HPDE6-E6E7 (cell line): ENCODE results near the gene GPR132.
"Not testable (repeated sequence)": the region's sequence is repeated elsewhere in the genome, so short reads cannot be mapped to it uniquely, and the experiment has no call there.

Source experiments
- DNase-seq: peaks from one replicate; pipeline ENCODE4 v3.0.0; 2011; ENCODE audit warnings: missing footprints; ENCODE audit errors: extremely low spot score

The GPR132 gene

DNA sequence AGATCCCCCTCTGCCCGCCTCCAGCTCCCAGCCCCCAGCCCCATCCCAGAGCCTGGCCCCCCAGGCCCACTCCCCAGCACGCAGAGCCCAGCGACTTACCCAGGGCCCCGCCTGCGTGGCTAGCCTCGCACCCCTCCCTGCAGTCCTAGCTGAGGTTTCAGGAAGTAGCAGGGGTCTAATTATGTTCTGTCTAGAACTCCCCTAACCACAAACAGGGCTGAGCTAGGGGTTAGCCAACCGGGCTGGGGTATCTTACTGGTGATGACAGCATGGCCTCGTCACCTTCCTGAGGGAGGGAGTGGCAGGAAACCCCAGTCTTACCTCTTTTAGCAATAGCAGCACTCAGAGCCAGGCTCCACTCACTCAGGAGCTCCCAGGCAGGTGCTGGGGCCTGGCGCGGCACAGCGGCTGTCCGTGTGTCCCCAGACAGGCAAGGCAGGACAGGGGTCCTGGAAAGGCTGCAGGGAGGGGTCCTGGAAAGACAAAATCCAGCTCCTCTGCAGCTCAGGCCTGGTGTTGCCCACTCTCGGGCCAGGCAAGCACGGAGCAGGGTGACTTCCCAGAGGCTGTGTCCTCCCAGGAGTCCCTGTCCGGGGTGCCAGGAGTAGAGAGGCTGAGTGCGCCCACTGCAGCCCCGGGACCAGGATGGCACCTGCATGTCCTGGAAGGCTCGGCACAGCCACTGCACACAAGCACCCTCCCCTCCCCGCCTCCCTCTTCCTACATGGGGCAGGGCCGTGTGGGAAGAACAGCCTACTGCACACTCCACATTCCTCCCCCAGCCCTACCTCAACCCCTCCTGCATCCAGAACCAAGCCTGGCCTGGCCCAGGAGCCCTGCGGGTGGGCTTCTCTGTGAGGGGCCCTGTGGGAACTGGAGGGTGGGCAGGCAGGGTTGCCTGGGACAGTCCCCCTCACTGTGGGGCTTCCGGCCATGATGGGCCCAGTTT is at the start of gene GPR132:
Gene GPR132, minus strand, starts transcription at position 151 of the 949 bp plus-strand sequence. CDS start 10,010 bp downstream, outside the sequence.
- DNase-seq = no peak

DNA sequence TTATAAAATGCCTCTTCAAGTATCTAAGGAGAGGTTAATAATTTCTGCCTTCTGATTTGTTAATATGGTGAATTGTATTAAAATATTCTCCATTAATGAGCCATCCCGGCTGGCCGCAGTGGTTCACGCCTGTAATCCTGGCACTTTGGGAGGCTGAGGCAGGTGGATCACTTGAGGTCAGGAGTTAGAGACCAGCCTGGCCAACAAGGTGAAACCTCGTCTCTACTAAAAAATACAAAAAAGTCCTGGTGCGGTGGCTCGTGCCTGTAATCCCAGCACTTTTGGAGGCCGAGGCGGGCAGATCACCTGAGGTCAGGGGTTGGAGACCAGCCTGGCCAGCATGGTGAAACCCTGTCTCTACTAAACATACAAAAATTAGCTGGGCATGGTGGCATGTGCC is 44.0 kb upstream of the GPR132 start:
- not testable (repeated sequence) for DNase-seq

- no peak for DNase-seq
Observed at GRCh38 chr14:105108516-105108864, 43.3 kb upstream of the GPR132 start.

GRCh38 chr14:105107781-105108515 is 42.7 kb upstream of the GPR132 start:
- no peak for DNase-seq

- DNase-seq = no peak
Observed at GRCh38 chr14:105107351-105107750, 42.1 kb upstream of the GPR132 start.

GRCh38 chr14:105105158-105105557 is 39.9 kb upstream of the GPR132 start:
- no peak for DNase-seq

DNA sequence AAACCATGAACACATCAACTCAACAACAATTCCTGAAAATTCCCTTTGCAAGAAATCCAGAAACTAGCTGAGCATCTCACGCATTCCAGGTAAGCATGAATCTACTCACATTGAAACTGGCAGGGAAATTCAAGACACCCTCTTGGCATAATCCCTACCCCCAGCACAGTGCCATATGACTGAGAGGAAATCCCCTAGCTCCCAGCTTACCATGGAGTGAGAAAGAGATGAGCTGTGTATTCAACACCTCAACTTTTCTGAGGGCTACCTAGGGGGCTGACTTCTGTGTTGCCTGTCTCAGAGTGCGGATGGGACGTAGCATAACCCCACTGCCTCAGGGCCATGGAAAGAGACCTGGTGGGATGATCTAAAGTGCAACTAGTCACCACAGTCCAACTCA is 37.7 kb upstream of the GPR132 start:
- no peak for DNase-seq

GRCh38 chr14:105102361-105102870 is 37.2 kb upstream of the GPR132 start:
- no peak for DNase-seq

GRCh38 chr14:105100910-105101309 is 35.7 kb upstream of the GPR132 start:
- DNase-seq = no peak

DNA sequence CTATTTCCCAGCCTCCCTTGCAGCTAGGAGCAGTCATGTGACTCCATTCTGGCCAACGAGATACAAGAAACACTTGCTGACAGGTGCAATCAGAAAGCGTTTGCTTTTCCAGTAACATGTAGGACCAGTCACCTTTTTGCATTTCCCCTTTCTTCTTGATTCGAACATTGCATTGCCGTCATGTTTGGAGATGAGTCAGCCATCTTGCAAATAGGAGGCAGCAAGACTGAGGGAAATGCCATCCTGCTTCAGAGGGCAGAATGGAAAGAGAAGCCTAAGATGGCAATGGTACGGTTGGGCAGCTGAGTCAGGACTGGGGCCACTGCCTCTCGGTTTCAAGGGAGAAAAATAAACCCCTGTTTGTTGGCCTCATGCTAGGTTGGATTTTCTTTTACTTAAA is 34.5 kb upstream of the GPR132 start:
- DNase-seq = no peak

GRCh38 chr14:105098316-105098715 is 33.1 kb upstream of the GPR132 start:
- DNase-seq = no peak

- DNase-seq = no peak
Observed at GRCh38 chr14:105097794-105098127, 32.5 kb upstream of the GPR132 start.

GRCh38 chr14:105096206-105096875 is 31.1 kb upstream of the GPR132 start:
- no peak for DNase-seq

GRCh38 chr14:105095236-105095805 is 30.1 kb upstream of the GPR132 start:
- no peak for DNase-seq

GRCh38 chr14:105094193-105094907 is 29.1 kb upstream of the GPR132 start:
- no peak for DNase-seq

GRCh38 chr14:105093431-105094192 is 28.4 kb upstream of the GPR132 start:
- peak; percentile 87 for DNase-seq

- DNase-seq = no peak
Observed at GRCh38 chr14:105093038-105093430, 27.8 kb upstream of the GPR132 start.

DNA sequence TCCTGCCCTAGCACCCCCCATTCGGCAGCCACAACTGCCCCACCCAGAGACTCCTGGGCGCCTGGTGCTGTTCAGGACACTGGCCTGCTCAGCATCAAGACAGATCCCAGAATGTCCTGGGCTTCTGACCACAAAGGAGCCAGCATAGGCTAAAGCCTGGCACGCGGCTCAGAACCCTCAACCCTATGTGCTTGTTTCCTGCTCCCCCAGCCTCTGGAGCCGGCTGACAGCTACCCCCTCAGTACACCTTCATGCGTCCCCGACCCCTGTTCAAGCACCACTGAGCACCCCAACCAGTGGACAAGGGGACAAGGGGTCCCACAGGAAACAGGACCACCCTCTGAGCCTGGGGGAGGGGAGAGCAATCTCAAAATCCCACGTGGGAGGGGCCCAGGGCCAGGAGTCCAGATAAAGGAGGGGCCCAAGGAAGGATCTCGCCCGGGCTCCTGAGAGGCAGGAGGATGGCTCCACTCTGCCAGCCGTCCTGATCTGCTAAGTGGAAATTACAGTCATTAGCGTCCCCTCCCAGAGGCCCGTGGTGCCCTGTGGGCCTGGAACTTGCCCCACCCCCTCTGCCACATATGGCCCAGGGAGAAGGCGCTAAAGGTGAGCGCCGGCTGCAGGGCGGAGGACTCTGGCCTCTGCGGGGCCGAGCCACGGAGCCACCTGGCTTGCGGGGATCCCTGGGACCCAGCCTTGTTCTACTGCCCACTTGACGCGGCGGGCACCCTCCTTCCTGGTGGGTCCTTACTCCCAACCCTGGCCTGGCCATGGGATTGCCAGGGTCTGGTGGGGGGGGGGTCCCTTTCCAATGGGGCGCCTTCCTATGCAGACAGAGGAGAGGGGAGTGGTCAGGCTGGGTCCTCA is 27.2 kb upstream of the GPR132 start:
- no peak for DNase-seq

- no peak for DNase-seq
Observed at GRCh38 chr14:105091517-105092170, 26.4 kb upstream of the GPR132 start.
